Skeletal muscle tissue (tissue), 4 donors: Measurements from ENCODE around the gene PTPRN2. TPM values are rescaled to one million over a fixed set of nuclear protein-coding genes. Genes with fewer than 3 reads are reported as not detected.
"Not testable (repeated sequence)": the region's sequence is repeated elsewhere in the genome, so short reads cannot be mapped to it uniquely, and the experiment has no call there.

ENCODE experiments used
- H3K27ac ChIP-seq: one replicate; pipeline ENCODE4 v1.7.0; 2013; ENCODE audit warnings: mild to moderate bottlenecking, low read depth, low read length, inconsistent platforms
- H3K27me3 ChIP-seq, 3 donors: one replicate each; pipeline ENCODE4 v1.7.0; 2013; ENCODE audit warnings: low read length in 3 of 3; ENCODE audit not compliant: control insufficient read depth in 3 of 3, insufficient read depth in 3 of 3
- H3K36me3 ChIP-seq, 3 donors: one replicate each; pipeline ENCODE4 v1.7.0; 2013; ENCODE audit warnings: low read length in 3 of 3; ENCODE audit not compliant: control insufficient read depth in 3 of 3, insufficient read depth in 3 of 3
- H3K4me1 ChIP-seq, 3 donors: one replicate each; pipeline ENCODE4 v1.7.0; 2013; ENCODE audit warnings: low read length in 3 of 3, mild to moderate bottlenecking in 3 of 3; ENCODE audit not compliant: control insufficient read depth in 3 of 3, insufficient read depth in 3 of 3
- H3K4me3 ChIP-seq, 3 donors: one replicate each; pipeline ENCODE4 v1.7.0; 2013; ENCODE audit warnings: low read length in 3 of 3
- H3K9ac ChIP-seq, 3 donors: one replicate each; pipeline ENCODE4 v1.7.0; 2013; ENCODE audit warnings: low read length in 3 of 3, mild to moderate bottlenecking in 3 of 3, moderate library complexity in 2 of 3, low read depth in 1 of 3
- H3K9me3 ChIP-seq, 3 donors: one replicate each; pipeline ENCODE4 v1.7.0; 2013; ENCODE audit warnings: low read length in 3 of 3; ENCODE audit not compliant: control insufficient read depth in 3 of 3
- total RNA-seq: library from RNA; depleted of rRNA; stranded (reverse); fragments of >200 nt; gene quantifications from one replicate; pipeline ENCODE4 v1.2.3, GENCODE V29; 2014
- donor health status: Osteomylitis.

Gene PTPRN2
- total RNA-seq, 1 donor from 2014 or later: 1.6 TPM

GRCh38 chr7:158274404-158274811, 313.2 kb downstream of the PTPRN2 start:
- H3K4me3 ChIP-seq: no peak overlapping the region
- H3K9ac ChIP-seq: no peak overlapping the region
- H3K27ac ChIP-seq: no peak overlapping the region
- H3K9me3 ChIP-seq: peaks cover 0 to 3% (median 0%) of the 10 kb centered on the region in 3 donors
- H3K4me1 ChIP-seq: no peaks in the 10 kb centered on the region
- H3K27me3 ChIP-seq: no peaks in the 10 kb centered on the region
- no peaks in the 10 kb centered on the region for H3K36me3 ChIP-seq

GRCh38 chr7:158273756-158274342, 313.8 kb downstream of the PTPRN2 start:
- H3K27me3 ChIP-seq, H3K27ac ChIP-seq, H3K9me3 ChIP-seq, H3K9ac ChIP-seq, H3K4me1 ChIP-seq, H3K4me3 ChIP-seq, H3K36me3 ChIP-seq: not testable (repeated sequence)

- Histone ChIP-seq H3K27me3 (no peaks in the 10 kb centered on the region), H3K9me3 (peaks cover 0 to 3% (median 0%) of the 10 kb centered on the region in 3 donors), H3K9ac (no peak overlapping the region), H3K27ac (no peak overlapping the region), H3K36me3 (no peaks in the 10 kb centered on the region), H3K4me1 (no peaks in the 10 kb centered on the region), H3K4me3 (no peak overlapping the region)
Measured at GRCh38 chr7:158273138-158273651, 314.4 kb downstream of the PTPRN2 start.

GRCh38 chr7:158272509-158273137, 315.0 kb downstream of the PTPRN2 start:
- H3K9me3 ChIP-seq: peaks cover 0 to 3% (median 0%) of the 10 kb centered on the region in 3 donors
- no peaks in the 10 kb centered on the region for H3K4me1 ChIP-seq
- no peaks in the 10 kb centered on the region for H3K27me3 ChIP-seq
- no peak overlapping the region for H3K27ac ChIP-seq
- no peak overlapping the region for H3K9ac ChIP-seq
- H3K4me3 ChIP-seq: no peak overlapping the region
- no peaks in the 10 kb centered on the region for H3K36me3 ChIP-seq

- H3K27ac ChIP-seq: no peak overlapping the region
- H3K27me3 ChIP-seq: no peaks in the 10 kb centered on the region
- no peaks in the 10 kb centered on the region for H3K36me3 ChIP-seq
- H3K4me3 ChIP-seq: no peak overlapping the region
- H3K9ac ChIP-seq: no peak overlapping the region
- peaks cover 0 to 3% (median 0%) of the 10 kb centered on the region in 3 donors for H3K9me3 ChIP-seq
- H3K4me1 ChIP-seq: no peaks in the 10 kb centered on the region
Measured at GRCh38 chr7:158272091-158272490, 315.5 kb downstream of the PTPRN2 start.

- H3K27ac ChIP-seq: no peak overlapping the region
- H3K27me3 ChIP-seq: no peaks in the 10 kb centered on the region
- no peak overlapping the region for H3K9ac ChIP-seq
- no peaks in the 10 kb centered on the region for H3K4me1 ChIP-seq
- no peaks in the 10 kb centered on the region for H3K36me3 ChIP-seq
- no peak overlapping the region for H3K4me3 ChIP-seq
- peaks cover 0 to 3% (median 0%) of the 10 kb centered on the region in 3 donors for H3K9me3 ChIP-seq
Measured at GRCh38 chr7:158271646-158272045, 316.0 kb downstream of the PTPRN2 start.

GRCh38 chr7:158270856-158271413, 316.7 kb downstream of the PTPRN2 start:
- Histone ChIP-seq H3K36me3 (no peaks in the 10 kb centered on the region), H3K9me3 (peaks cover 0 to 3% (median 0%) of the 10 kb centered on the region in 3 donors), H3K4me3 (no peak overlapping the region)

GRCh38 chr7:158270106-158270775, 317.4 kb downstream of the PTPRN2 start:
- H3K9me3 ChIP-seq: peaks cover 0 to 3% (median 0%) of the 10 kb centered on the region in 3 donors

More at GRCh38 chr7:158270856-158271413, 316.7 kb downstream of the PTPRN2 start:
- no peak overlapping the region for H3K27ac ChIP-seq
- no peaks in the 10 kb centered on the region for H3K4me1 ChIP-seq
- no peak overlapping the region for H3K9ac ChIP-seq
- H3K27me3 ChIP-seq: no peaks in the 10 kb centered on the region

GRCh38 chr7:158268816-158269535, 318.6 kb downstream of the PTPRN2 start:
- Histone ChIP-seq H3K9me3 (no peaks in the 10 kb centered on the region), H3K27ac (no peak overlapping the region), H3K36me3 (no peaks in the 10 kb centered on the region), H3K9ac (no peak overlapping the region), H3K4me3 (no peak overlapping the region), H3K27me3 (no peaks in the 10 kb centered on the region), H3K4me1 (no peaks in the 10 kb centered on the region)

More at GRCh38 chr7:158270106-158270775, 317.4 kb downstream of the PTPRN2 start:
- H3K9ac ChIP-seq: no peak overlapping the region
- H3K36me3 ChIP-seq: no peaks in the 10 kb centered on the region
- no peaks in the 10 kb centered on the region for H3K4me1 ChIP-seq
- H3K27me3 ChIP-seq: no peaks in the 10 kb centered on the region
- no peak overlapping the region for H3K27ac ChIP-seq
- no peak overlapping the region for H3K4me3 ChIP-seq
